K562 (cell line): ENCODE data around the gene CCP110. TPM values are rescaled to one million over a fixed set of nuclear protein-coding genes. Genes with fewer than 3 reads are reported as not detected.
A peak's percentile ranks its signal among the peaks of the same experiment; 100 is the strongest.

Experiments used
- ATAC-seq: fragments of 200-7000 bp; cut with Tn5 transposase; 3 replicates; pipeline ENCODE4 v1.9.1; 2020; ENCODE audit warnings: moderate library complexity
- BruUV-seq: library from RNA; stranded (reverse); fragments of 400-500 nt; replicated peaks from 2 replicates; lab custom pipeline; 2021; lab: Mats Ljungman, UMichigan
- CTCF ChIA-PET: fragments of 300-600 bp; formaldehyde crosslinking; extraction: SDS; loops from one replicate; lab custom pipeline; 2021; ENCODE audit warnings: low intra/inter-chr PET ratio; lab: Yijun Ruan, JAX
- POLR2A ChIA-PET: fragments of 300-600, 350-650 bp; sonication (Branson Sonifier 250); formaldehyde crosslinking; extraction: SDS; loops from one replicate; lab custom pipeline; 2021; ENCODE audit warnings: antibody characterized with exemption, inconsistent platforms; lab: Yijun Ruan, JAX
- DNase-seq, 4 experiments: peaks; one replicate each; pipeline versions ENCODE4 v3.0.0 to v3.0.0-alpha.2; 2011 to 2018; ENCODE audit warnings: low spot score in 3 of 4, mixed read lengths in 3 of 4; ENCODE audit errors: extremely low read depth in 1 of 4
- FAIRE-seq: peaks from 2 replicates; lab custom pipeline; 2011; peaks lifted over from hg19 to GRCh38; lab: Jason Lieb, UNC
- H2AFZ ChIP-seq: 2 replicates; pipeline ENCODE4 v1.6.0; 2011; ENCODE audit warnings: low read depth, low read length, control low read depth, inconsistent platforms
- H3K27ac ChIP-seq: fragments of 200-600 bp; 3 replicates; pipeline ENCODE4 v1.8.0; 2011; ENCODE audit warnings: low read depth, mild to moderate bottlenecking, control low read depth, inconsistent platforms, low read length, moderate library complexity, mixed read lengths; ENCODE audit errors: extremely low read depth
- H3K27me3 ChIP-seq, 2 experiments: fragments of 300-600 bp in 1 of 2; 2 replicates in 1 of 2; 3 replicates in 1 of 2; pipeline versions ENCODE4 v1.6.0 to v1.8.0; 2011; ENCODE audit warnings: inconsistent platforms in 2 of 2, low read length in 2 of 2, mild to moderate bottlenecking in 1 of 2, mixed read lengths in 1 of 2, moderate library complexity in 1 of 2; ENCODE audit not compliant: control insufficient read depth in 2 of 2, insufficient read depth in 2 of 2
- H3K36me3 ChIP-seq: fragments of 300-600 bp; 3 replicates; pipeline ENCODE4 v1.8.0; 2011; ENCODE audit warnings: mild to moderate bottlenecking, low read length, inconsistent platforms; ENCODE audit not compliant: control insufficient read depth, insufficient read depth
- H3K4me1 ChIP-seq, 2 experiments: fragments of 200-600 bp in 1 of 2; replicated peaks in 1 of 2; 2 replicates in 1 of 2; 3 replicates in 1 of 2; pipeline versions ENCODE4 v1.5.1 to v1.8.0; 2011; ENCODE audit warnings: inconsistent platforms in 2 of 2, low read length in 2 of 2, mild to moderate bottlenecking in 1 of 2, mixed read lengths in 1 of 2, moderate library complexity in 1 of 2; ENCODE audit not compliant: control insufficient read depth in 2 of 2, insufficient read depth in 2 of 2
- H3K4me2 ChIP-seq: 2 replicates; pipeline ENCODE4 v1.6.1; 2011; ENCODE audit warnings: low read length, control low read depth, inconsistent platforms, mixed read lengths; ENCODE audit not compliant: insufficient read depth
- H3K4me3 ChIP-seq: fragments of 200-600 bp; sonication (generic), shearing (Covaris generic); 2 replicates; pipeline ENCODE4 v1.5.1; 2016; ENCODE audit warnings: control low read depth, inconsistent platforms
- H3K79me2 ChIP-seq: fragments of 200-600 bp; 3 replicates; pipeline ENCODE4 v1.8.0; 2011; ENCODE audit warnings: low read length, inconsistent platforms; ENCODE audit not compliant: control insufficient read depth, insufficient read depth
- H3K9ac ChIP-seq, 2 experiments: 2 replicates each; pipeline versions ENCODE4 v1.6.0 to v1.6.1; 2011; ENCODE audit warnings: low read depth in 2 of 2, low read length in 2 of 2, control low read depth in 1 of 2, inconsistent platforms in 1 of 2, mild to moderate bottlenecking in 1 of 2, mixed read lengths in 1 of 2; ENCODE audit not compliant: insufficient read depth in 1 of 2
- H3K9me1 ChIP-seq: one replicate; pipeline ENCODE4 v1.6.0; 2011; ENCODE audit warnings: inconsistent platforms, mild to moderate bottlenecking, low read length, moderate library complexity; ENCODE audit not compliant: control insufficient read depth, insufficient read depth
- H3K9me3 ChIP-seq: replicated peaks from 2 replicates; pipeline ENCODE4 v1.5.1; 2011; ENCODE audit warnings: low read depth, low read length, inconsistent platforms; ENCODE audit not compliant: control insufficient read depth, insufficient read depth
- H4K20me1 ChIP-seq: replicated peaks from 2 replicates; pipeline ENCODE4 v1.6.1; 2011; ENCODE audit warnings: low read length, inconsistent platforms, mixed read lengths; ENCODE audit not compliant: control insufficient read depth, insufficient read depth
- HDAC8 ChIP-seq: fragments of 450-650 bp; IDR thresholded peaks from 2 replicates; pipeline ENCODE4 v1.6.1; 2016; ENCODE audit warnings: mild to moderate bottlenecking, missing genetic modification characterization, moderate library complexity, missing compliant biosample characterization
- RNF219 ChIP-seq: fragments of 250-450 bp; sonication (Bioruptor Pico); IDR thresholded peaks from 2 replicates; pipeline ENCODE4 v1.5.0; 2022; ENCODE audit warnings: mild to moderate bottlenecking
- U2AF2 ChIP-seq: fragments of 200-400 bp; formaldehyde crosslinking; optimal IDR thresholded peaks from 2 replicates; pipeline ENCODE3; 2017; ENCODE audit warnings: low read depth, mild to moderate bottlenecking, low read length
- ZNF174 ChIP-seq: fragments of 250-450 bp; sonication (Bioruptor Pico); IDR thresholded peaks from 2 replicates; pipeline ENCODE4 v1.4.0; 2020; ENCODE audit warnings: mild to moderate bottlenecking
- ZNF384 ChIP-seq: IDR thresholded peaks from 2 replicates; pipeline ENCODE4 v1.6.1; 2012; ENCODE audit warnings: low read depth, low read length, improper control_type of control experiment
- ZNF778 ChIP-seq: fragments of 450-650 bp; formaldehyde crosslinking; IDR thresholded peaks from 2 replicates; pipeline ENCODE4 v1.4.0; 2020; ENCODE audit warnings: mild to moderate bottlenecking, moderate library complexity
- WGBS: fragments of 100-300 bp; shearing (Covaris generic); methylation state at CpG from one replicate; pipeline ENCODE4 v1.1.6; 2016; ENCODE audit warnings: low coverage, mixed read lengths; ENCODE audit not compliant: insufficient coverage; ENCODE audit errors: missing lambda C conversion rate; 5-methylcytosine and 5-hydroxymethylcytosine counted together
- in situ Hi-C: fragments of 300-500 bp; cut with MboI; formaldehyde crosslinking; loops from 4 replicates; pipeline ENCODE4 v1.15.0; 2018; ENCODE audit warnings: inconsistent platforms, mixed read lengths
- intact Hi-C: fragments of 100-400 bp; cut with micrococcal nuclease; formaldehyde crosslinking; loops from 2 replicates; pipeline ENCODE4 v1.14.2; 2022
- polyA plus RNA-seq, 8 experiments: library from polyadenylated mRNA; depleted of rRNA in 4 of 8; stranded (reverse) in 5 of 8; unstranded in 3 of 8; fragments of >200 nt; fragmentation: Nextera tagmentation in 2 of 8; fragmentation: Illumina TruSeq in 1 of 8; extraction: Ambion mirVana in 2 of 8; extraction: Trizol in 1 of 8; gene quantifications; 2 replicates each; pipeline versions ENCODE4 v1.2.1 to v1.2.3, GENCODE V29; 2011 to 2014; ENCODE audit warnings: inconsistent platforms in 1 of 8, missing spikeins in 1 of 8
- total RNA-seq, 7 experiments: library from RNA; depleted of rRNA in 6 of 7; stranded (reverse); fragments of >200 nt in 6 of 7; fragmentation: Illumina TruSeq in 2 of 7; extraction: Trizol in 2 of 7; gene quantifications; 2 replicates each; pipeline versions ENCODE4 v1.2.1 to v1.2.3, GENCODE V29; 2011 to 2021; ENCODE audit warnings: low replicate concordance in 1 of 7

CCP110 gene
- total and polyA plus RNA-seq, 9 of the 15 experiments (the other 6 are each of a cell fraction or from before 2014, with no cell fraction given), result 3.5 to 16.1 (median 12.1) TPM

- H3K27me3 ChIP-seq, result no peaks in the 10 kb centered on the region
- in situ Hi-C loops (no loop called here), intact Hi-C loops (loop anchor here (10.0 kb wide), 1 partner anchor 132 kb away; no protein-coding TSS in a partner anchor)
- H3K4me2 ChIP-seq, result no peak overlapping the region
- H3K36me3 ChIP-seq, result peaks cover 37% of the 10 kb centered on the region
- no peak for ATAC-seq
- no peak overlapping the region for H3K27ac ChIP-seq
- BruUV-seq, result no TSS peak
- no peaks in the 10 kb centered on the region for H4K20me1 ChIP-seq
- H2AFZ ChIP-seq, result no peak overlapping the region
- ChIA-PET CTCF (no interaction called here), POLR2A (interaction anchor here (1.4 kb wide), 1 partner anchor 33 kb away, joined by 3 read pairs; no protein-coding TSS in a partner anchor)
- peaks cover 14 to 20% of the 10 kb centered on the region in 2 experiments; a peak in 4 of 5 replicates for H3K4me1 ChIP-seq
- no peak for DNase-seq
- no peaks in the 10 kb centered on the region for H3K9me1 ChIP-seq
- FAIRE-seq, result no peak
- no peak overlapping the region for H3K4me3 ChIP-seq
- TF ChIP-seq ZNF174 (CRISPR knock-in tag) (no peak), RNF219 (CRISPR knock-in tag) (no peak), ZNF384 (peak; percentile 60), ZNF778 (CRISPR knock-in tag) (no peak), HDAC8 (no peak), U2AF2 (no peak)
- H3K79me2 ChIP-seq, result peaks cover 32% of the 10 kb centered on the region
- no peaks in the 10 kb centered on the region for H3K9me3 ChIP-seq
- 100% methylated on average over 1 of the region's 1 CpG for WGBS
- no peak overlapping the region for H3K9ac ChIP-seq
Observed at GRCh38 chr16:19527161-19527560, 3.4 kb downstream of the CCP110 start.
